ENCODE data around the gene TNFRSF11A.

DNA sequence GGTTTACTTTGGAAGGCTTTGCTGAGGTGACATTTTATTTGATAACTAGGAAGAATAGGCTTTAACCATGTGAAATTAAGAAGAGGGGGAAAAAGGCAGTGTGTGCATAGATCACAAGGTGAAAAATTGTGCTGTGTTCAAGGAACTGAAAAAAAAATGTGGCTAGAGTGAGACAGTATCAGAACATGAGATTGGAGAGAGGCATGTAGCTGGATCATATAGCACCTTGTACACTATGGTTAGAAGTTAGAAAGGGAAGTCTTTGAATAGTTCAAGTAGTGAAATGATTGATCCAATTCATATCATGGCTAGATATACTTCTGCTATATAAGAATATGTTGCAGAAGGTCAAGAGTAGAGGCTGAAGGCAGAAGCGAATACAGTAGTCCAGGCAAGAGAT lies 12.3 kb upstream of the TNFRSF11A start:
- TF ChIP-seq, protein P1, sequence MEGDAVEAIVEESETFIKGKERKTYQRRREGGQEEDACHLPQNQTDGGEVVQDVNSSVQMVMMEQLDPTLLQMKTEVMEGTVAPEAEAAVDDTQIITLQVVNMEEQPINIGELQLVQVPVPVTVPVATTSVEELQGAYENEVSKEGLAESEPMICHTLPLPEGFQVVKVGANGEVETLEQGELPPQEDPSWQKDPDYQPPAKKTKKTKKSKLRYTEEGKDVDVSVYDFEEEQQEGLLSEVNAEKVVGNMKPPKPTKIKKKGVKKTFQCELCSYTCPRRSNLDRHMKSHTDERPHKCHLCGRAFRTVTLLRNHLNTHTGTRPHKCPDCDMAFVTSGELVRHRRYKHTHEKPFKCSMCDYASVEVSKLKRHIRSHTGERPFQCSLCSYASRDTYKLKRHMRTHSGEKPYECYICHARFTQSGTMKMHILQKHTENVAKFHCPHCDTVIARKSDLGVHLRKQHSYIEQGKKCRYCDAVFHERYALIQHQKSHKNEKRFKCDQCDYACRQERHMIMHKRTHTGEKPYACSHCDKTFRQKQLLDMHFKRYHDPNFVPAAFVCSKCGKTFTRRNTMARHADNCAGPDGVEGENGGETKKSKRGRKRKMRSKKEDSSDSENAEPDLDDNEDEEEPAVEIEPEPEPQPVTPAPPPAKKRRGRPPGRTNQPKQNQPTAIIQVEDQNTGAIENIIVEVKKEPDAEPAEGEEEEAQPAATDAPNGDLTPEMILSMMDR (IDR thresholded peaks at IDR 0.05 in 8 of 11, conservative IDR thresholded peaks at IDR 0.05 in 3 of 11), result no peak
- no peak for TF ChIP-seq POLR2A (IDR thresholded peaks at IDR 0.05)

Data from spleen (tissue), 7 donors.